Spleen (tissue), 7 donors: Measurements from ENCODE around the gene ARIH2.

Experiments
- CTCF ChIP-seq, 11 experiments: fragments of 200-600 bp in 7 of 11; fragments of 450-650 bp in 4 of 11; sonication (generic) in 4 of 11; IDR thresholded peaks in 8 of 11; conservative IDR thresholded peaks in 3 of 11; 1 replicate in 7 of 11; 2 replicates in 4 of 11; pipeline versions ENCODE4 v1.4.0 to v1.8.0; 2016 to 2021; ENCODE audit warnings: antibody characterized with exemption in 11 of 11, inconsistent platforms in 4 of 11, mild to moderate bottlenecking in 1 of 11
- POLR2A ChIP-seq, 3 donors: fragments of 450-650 bp; IDR thresholded peaks; one replicate each; pipeline ENCODE4 v1.5.1; 2017; ENCODE audit warnings: antibody characterized with exemption in 3 of 3, mild to moderate bottlenecking in 1 of 3
- POLR2AphosphoS5 ChIP-seq, 3 donors: sonication (generic); formaldehyde crosslinking; IDR thresholded peaks; one replicate each; pipeline ENCODE4 v1.5.1; 2017; ENCODE audit warnings: antibody characterized with exemption in 3 of 3
- donor health status: DM: no; HTN: no; CAD: no; lungs with moderate emphysema.
- donor health status: DM: no; HTN: no; CAD: no.
- donor health status: DM: no; HTN: no; CAD: no.

- TF ChIP-seq POLR2A (IDR thresholded peaks at IDR 0.05) = no peak
- TF ChIP-seq CTCF (IDR thresholded peaks at IDR 0.05 in 8 of 11, conservative IDR thresholded peaks at IDR 0.05 in 3 of 11) = no peak
- TF ChIP-seq POLR2AphosphoS5 (IDR thresholded peaks at IDR 0.05) = no peak
Observed at GRCh38 chr3:49023775-49024174, 105.1 kb downstream of the ARIH2 start.
